Right lung (tissue), 10 donors: ENCODE results near the gene OR4D2. TPM values are rescaled to one million over a fixed set of nuclear protein-coding genes. Genes with fewer than 3 reads are reported as not detected.
"Not testable (repeated sequence)": the region's sequence is repeated elsewhere in the genome, so short reads cannot be mapped to it uniquely, and the experiment has no call there.

Experiments used
- DNase-seq, 2 donors: peaks; one replicate each; pipeline ENCODE4 v3.0.0-alpha.2; 2013
- long read RNA-seq, 8 donors: transcript quantifications; one replicate each; lab custom pipeline, GENCODE V29; 2026
- polyA plus RNA-seq, 5 donors: library from polyadenylated mRNA; unstranded; fragments of 120-200 nt; gene quantifications; one replicate each; pipeline versions ENCODE4 v1.2.1 to v1.2.3, GENCODE V29; 2013; ENCODE audit warnings: inconsistent platforms in 1 of 5, low replicate concordance in 1 of 5; ENCODE audit not compliant: insufficient read length in 5 of 5, insufficient read depth in 1 of 5

The OR4D2 gene
- not detected for polyA plus RNA-seq
- long read RNA-seq, donor 1, result 0 reads
- long read RNA-seq, donor 2, result 0 reads
- long read RNA-seq, donor 3, result 0 reads
- long read RNA-seq, donor 4, result 0 reads
- long read RNA-seq, donor 5, result 0 reads
- long read RNA-seq, donor 6, result 0 reads
- long read RNA-seq, donor 7, result 0 reads
- long read RNA-seq, donor 8, result 0 reads

- no peak for DNase-seq
Observed at GRCh38 chr17:58166682-58167081, at the start of gene OR4D2. TSS of gene OR4D2 (plus strand) at chr17:58166982. CDS start at chr17:58169656, 2,674 bp downstream.

- DNase-seq, result no peak
Observed at GRCh38 chr17:58117382-58117781, 49.4 kb upstream of the OR4D2 start.

- DNase-seq, result no peak
Observed at GRCh38 chr17:58119491-58119890, 47.3 kb upstream of the OR4D2 start.

DNA sequence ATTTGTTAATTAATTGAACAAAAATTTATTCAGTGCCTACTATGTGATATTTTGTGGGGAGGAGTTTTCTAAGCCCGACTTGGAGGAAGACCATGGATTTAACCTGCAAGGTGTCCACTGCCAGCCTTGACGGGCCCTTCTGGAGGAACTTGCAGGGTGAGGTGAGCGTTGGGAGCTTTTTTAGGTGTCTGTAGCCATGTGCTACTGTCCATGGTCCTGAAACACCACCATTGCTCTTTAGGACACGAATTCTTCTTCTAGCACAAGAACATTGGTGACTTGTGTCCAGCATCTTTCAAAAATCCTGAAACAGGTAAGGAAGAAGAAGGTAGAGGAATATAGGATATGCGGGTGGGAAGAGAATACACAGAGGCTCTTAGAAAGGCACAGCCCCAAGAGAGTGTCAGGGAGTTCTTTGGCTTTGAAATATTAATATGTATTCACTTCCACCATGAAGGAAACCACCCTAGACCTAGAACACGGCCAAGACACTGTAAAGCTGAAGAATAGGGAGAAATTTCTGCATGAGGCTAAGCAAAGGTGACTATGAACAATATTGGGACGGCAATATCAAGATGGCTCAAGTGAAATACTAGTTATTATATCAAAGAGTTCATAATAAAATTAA lies 46.5 kb upstream of the OR4D2 start:
- peak; percentile 31 to 51 for DNase-seq

DNA sequence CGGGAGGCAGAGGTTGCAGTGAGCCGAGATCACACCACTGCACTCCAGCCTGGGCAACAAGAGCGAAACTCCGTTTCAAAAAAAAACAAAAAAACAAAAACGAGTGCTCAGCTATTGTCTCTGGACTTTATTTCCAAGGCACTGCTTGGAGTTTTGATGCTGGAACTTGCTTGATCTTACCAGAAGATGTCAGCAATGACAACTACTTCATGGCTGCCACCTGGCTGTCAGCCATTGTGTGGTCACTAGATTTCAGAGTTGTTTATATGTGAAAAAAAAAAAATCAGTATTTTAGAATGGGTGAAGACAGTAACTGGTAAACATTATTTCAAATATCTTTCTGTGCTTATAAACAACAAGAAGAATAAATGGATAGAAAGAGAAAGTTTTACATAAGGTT lies 44.9 kb upstream of the OR4D2 start:
- DNase-seq, result no peak

- DNase-seq, result no peak
Observed at GRCh38 chr17:58127846-58128245, 38.9 kb upstream of the OR4D2 start.

GRCh38 chr17:58132697-58133096 lies 34.1 kb upstream of the OR4D2 start:
- not testable (repeated sequence) for DNase-seq

- no peak for DNase-seq
Observed at GRCh38 chr17:58136669-58137279, 30.0 kb upstream of the OR4D2 start.

DNA sequence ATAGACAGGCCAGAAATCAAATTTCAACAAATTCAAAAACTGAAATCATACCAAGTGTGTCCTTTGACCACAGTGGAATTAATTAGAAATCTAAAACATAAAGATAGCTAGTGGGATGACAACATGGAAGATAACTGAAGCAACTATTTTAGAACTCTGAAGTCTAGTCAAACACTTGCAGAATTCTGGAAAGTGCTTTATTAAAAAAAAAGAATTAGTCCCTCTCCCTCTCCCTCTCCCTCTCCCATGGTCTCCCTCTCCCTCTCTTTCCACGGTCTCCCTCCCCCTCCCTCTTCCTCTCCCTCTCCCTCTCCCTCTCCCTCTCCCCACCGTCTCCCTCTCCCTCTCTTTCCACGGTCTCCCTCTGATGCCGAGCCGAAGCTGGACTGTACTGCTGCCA lies 25.3 kb upstream of the OR4D2 start:
- DNase-seq, result no peak

- not testable (repeated sequence) for DNase-seq
Observed at GRCh38 chr17:58143335-58143734, 23.4 kb upstream of the OR4D2 start.

GRCh38 chr17:58144801-58145200 lies 22.0 kb upstream of the OR4D2 start:
- DNase-seq, result no peak

DNA sequence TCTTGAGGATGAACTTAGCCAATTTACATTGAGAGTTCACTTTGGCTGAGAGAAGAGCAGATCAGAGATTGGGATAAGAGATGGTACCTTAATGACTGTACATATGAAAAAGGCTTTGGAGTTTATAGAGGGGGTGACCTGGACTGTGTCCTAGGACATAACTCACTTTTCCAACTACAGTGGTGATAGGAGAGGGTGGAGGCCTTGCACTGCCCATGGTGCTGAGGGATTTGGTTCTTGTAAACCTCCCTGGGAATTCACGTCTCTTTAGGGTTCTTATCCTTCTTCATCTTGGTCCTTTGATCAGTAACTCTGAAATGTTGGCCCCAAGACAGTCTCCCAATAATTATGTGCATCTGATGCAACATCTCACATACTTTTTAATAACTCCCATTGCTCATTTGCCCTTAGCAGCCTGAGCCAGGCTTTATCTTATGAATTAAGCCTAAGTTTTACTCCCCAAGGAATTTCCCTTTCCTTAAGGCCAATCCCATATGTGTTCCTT lies 18.8 kb upstream of the OR4D2 start, which contains the start of gene OR4D1:
TSS of gene OR4D1 (plus strand) at position 455 of the 505 bp plus-strand sequence. CDS start 6,770 bp downstream, outside the sequence.
- no peak for DNase-seq

- no peak for DNase-seq
Observed at GRCh38 chr17:58148609-58149008, 18.2 kb upstream of the OR4D2 start.

- DNase-seq, result no peak
Observed at GRCh38 chr17:58150394-58150793, 16.4 kb upstream of the OR4D2 start.

GRCh38 chr17:58153046-58153445 lies 13.7 kb upstream of the OR4D2 start:
- DNase-seq, result no peak

- DNase-seq, result no peak
Observed at GRCh38 chr17:58153671-58154070, 13.1 kb upstream of the OR4D2 start.

DNA sequence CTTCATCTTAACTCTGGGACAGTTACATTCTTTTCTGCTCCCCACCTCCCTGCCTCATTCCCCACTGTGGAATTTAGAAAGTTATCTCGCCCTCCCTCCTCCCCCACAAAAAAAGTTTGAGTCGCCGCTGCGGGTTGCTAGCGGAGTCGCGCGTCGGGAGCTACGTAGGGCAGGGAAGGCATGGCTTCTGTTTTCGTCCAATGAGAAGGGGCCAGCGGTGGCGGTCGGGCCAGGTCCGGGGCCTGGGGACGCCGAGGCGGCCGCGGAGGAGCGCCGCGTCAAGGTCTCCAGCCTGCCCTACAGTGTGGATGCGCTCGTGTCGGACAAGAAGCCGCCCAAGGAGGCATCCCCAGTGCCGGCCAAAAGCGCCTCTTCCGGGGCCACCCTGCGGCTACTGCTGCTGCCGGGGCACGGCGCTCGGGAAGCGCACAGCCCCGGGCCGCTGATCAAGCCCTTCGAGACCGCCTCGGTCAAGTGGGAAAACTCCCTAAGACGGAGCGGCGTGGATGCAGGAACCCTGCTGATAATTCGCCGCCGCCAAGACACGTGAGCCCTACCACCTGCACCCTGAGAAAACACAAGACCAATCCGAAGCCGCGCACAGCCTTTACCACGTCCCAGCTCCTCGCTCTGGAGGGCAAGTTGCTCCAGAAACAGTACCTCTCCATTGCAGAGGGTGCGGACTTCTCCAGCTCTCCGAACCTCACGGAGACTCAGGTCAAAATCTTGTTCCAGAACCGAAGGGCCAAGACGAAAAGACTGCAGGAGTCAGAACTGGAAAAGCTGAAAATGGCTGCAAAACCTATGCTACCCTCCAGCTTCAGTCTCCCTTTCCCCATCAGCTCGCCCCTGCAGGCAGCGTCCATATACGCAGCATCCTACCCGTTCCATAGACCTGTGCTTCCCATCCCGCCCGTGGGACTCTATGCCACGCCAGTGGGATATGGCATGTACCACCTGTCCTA lies 9.7 kb upstream of the OR4D2 start:
- peak in 1 of 2 donors; percentile 4 for DNase-seq

DNA sequence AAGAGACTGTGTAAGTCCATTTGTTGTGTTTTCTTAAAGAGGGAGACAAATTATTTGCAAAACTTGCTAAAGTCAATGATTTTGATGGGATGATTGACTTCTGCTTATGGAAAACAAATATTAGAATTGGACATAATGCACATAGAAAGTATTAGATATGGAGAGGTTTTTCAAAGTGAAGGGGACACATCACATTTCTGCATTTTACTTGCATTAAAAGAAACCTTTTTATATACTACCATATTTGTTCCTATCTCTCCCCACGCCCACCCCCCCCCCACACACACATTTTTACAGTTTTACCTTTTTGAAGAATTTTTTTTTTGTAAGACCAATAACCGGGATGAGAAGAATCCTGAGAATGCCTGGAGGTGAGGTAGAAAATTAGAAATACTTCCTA lies 8.6 kb upstream of the OR4D2 start:
- no peak for DNase-seq

GRCh38 chr17:58161566-58161965 lies 5.2 kb upstream of the OR4D2 start:
- no peak for DNase-seq

DNA sequence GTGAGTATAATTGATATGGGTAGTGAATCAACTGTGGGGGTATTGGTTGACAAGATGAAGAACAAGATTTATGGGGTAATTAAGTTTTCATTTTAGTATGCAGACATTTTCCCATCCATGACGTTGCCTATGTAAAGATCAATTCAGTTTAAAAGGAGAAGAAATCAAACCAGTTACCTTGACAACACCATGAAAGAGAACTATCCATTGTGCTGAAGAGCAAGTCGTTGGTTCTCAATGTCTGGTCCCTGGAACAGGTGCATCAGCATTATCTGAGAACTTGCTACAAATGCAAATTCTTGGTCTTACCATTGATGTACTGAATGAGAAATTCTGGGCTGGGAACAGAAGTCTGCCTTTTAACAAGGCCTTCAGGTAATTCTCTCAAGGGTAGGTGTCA lies 801 bp upstream of the OR4D2 start:
- DNase-seq, result no peak

- no peak for DNase-seq
Observed at GRCh38 chr17:58170622-58171021, 3.8 kb downstream of the OR4D2 start.
